ENCODE data around the gene TRMT2B. TPM values are rescaled to one million over a fixed set of nuclear protein-coding genes. Genes with fewer than 3 reads are reported as not detected.

Gene TRMT2B
- total RNA-seq, 1 experiment from 2014 or later: 9.5 TPM

GRCh38 chrX:100976211-100976610 lies 75.7 kb downstream of the TRMT2B start:
- Histone ChIP-seq H3K4me1 (ENCODE audit: control insufficient read depth in 1 of 2, insufficient read depth in 2 of 2, low read length in 2 of 2) (peaks cover 13 to 19% of the 10 kb centered on the region in 2 experiments), H3K36me3 (ENCODE audit: control insufficient read depth in 1 of 2, insufficient read depth in 2 of 2, low read length in 2 of 2) (no peaks in the 10 kb centered on the region), H3K9me3 (ENCODE audit: control insufficient read depth in 1 of 2, insufficient read depth in 1 of 2, low read depth in 1 of 2, low read length in 2 of 2) (no peaks in the 10 kb centered on the region), H2AFZ (ENCODE audit: low read depth, low read length, poor library complexity, severe bottlenecking) (no peak overlapping the region), H3K4me2 (ENCODE audit: low read length) (no peak overlapping the region), H3K9me2 (ENCODE audit: insufficient read depth) (no peaks in the 10 kb centered on the region), H4K20me1 (ENCODE audit: insufficient read depth) (no peaks in the 10 kb centered on the region), H3K27me3 (ENCODE audit: insufficient read depth, low read length) (no peaks in the 10 kb centered on the region), H3K27ac (ENCODE audit: low read depth, low read length) (no peak overlapping the region), H3K9ac (ENCODE audit: low read length) (no peak overlapping the region), H3K79me2 (ENCODE audit: insufficient read depth, low read length) (no peaks in the 10 kb centered on the region), H3K4me3 (replicated peaks in 1 of 2; ENCODE audit: low read depth in 1 of 2, low read length in 2 of 2) (no peak overlapping the region)
- intact Hi-C loops (cut with micrococcal nuclease): no loop called here
- CTCF ChIA-PET: no interaction called here
- POLR2A ChIA-PET: no interaction called here
- DNase-seq (ENCODE audit: low read depth, low spot score) (no peak), ATAC-seq (no peak)
- no peak for TF ChIP-seq EZH2phosphoT487 (IDR thresholded peaks at IDR 0.05; ENCODE audit: borderline replicate concordance)
- TF ChIP-seq ZNF274 (IDR thresholded peaks at IDR 0.05; ENCODE audit: low read depth, low read length): no peak
- TF ChIP-seq SRF (IDR thresholded peaks at IDR 0.05; ENCODE audit: low read depth): no peak
- no peak for TF ChIP-seq SIN3A (IDR thresholded peaks at IDR 0.05; ENCODE audit: low read depth)
- no peak for TF ChIP-seq POLR2A (IDR thresholded peaks at IDR 0.05; ENCODE audit: borderline replicate concordance, extremely low read depth, insufficient read depth, insufficient read length)
- no peak for TF ChIP-seq CBX3 (IDR thresholded peaks at IDR 0.05; ENCODE audit: low read depth)
- no peak for TF ChIP-seq FOSL1 (IDR thresholded peaks at IDR 0.05; ENCODE audit: low read depth)
- TF ChIP-seq YY1 (IDR thresholded peaks at IDR 0.05; ENCODE audit: extremely low read depth, insufficient replicate concordance, low read depth, low read length): no peak
- no peak for TF ChIP-seq CEBPB (IDR thresholded peaks at IDR 0.05; ENCODE audit: low read depth)
- no peak for TF ChIP-seq ZBTB33 (IDR thresholded peaks at IDR 0.05; ENCODE audit: extremely low read depth, insufficient replicate concordance, low read length)
- TF ChIP-seq JUND (IDR thresholded peaks at IDR 0.05): no peak
- TF ChIP-seq TCF7L2 (IDR thresholded peaks at IDR 0.05; ENCODE audit: borderline replicate concordance, extremely low read depth, insufficient read depth, insufficient read length): no peak
- TF ChIP-seq MAX (IDR thresholded peaks at IDR 0.05): no peak
- no peak for TF ChIP-seq EZH2 (IDR thresholded peaks at IDR 0.05)
- TF ChIP-seq SP1 (IDR thresholded peaks at IDR 0.05; ENCODE audit: low read depth): no peak
- BruUV-seq (replicated peaks): no TSS peak
- RAD21 ChIA-PET (ENCODE audit: low non-redundant PET in 1 of 2, low total read pairs in 2 of 2, uncharacterized antibody in 2 of 2, unreplicated experiment in 2 of 2): no interaction called here

Measured in HCT116 (cell line).